CD14-positive monocyte (primary cell): ENCODE measurements around the gene NEURL4. TPM values are rescaled to one million over a fixed set of nuclear protein-coding genes. Genes with fewer than 3 reads are reported as not detected.
A peak's percentile ranks its signal among the peaks of the same experiment; 100 is the strongest.

Source experiments
- DNase-seq, 3 donors: peaks; one replicate each; pipeline ENCODE4 v3.0.0-alpha.2; 2011 to 2022
- H2AFZ ChIP-seq: 2 replicates; pipeline ENCODE4 v1.6.0; 2012; ENCODE audit warnings: mild to moderate bottlenecking, low read depth, low read length, inconsistent platforms; ENCODE audit not compliant: insufficient read depth, poor library complexity, severe bottlenecking
- H3K27ac ChIP-seq, 2 donors: 1 replicate in 1 of 2; 2 replicates in 1 of 2; pipeline ENCODE4 v1.5.1; 2012 to 2013; ENCODE audit warnings: low read length in 2 of 2, control low read depth in 1 of 2, inconsistent platforms in 1 of 2, low read depth in 1 of 2, mild to moderate bottlenecking in 1 of 2
- H3K27me3 ChIP-seq, 2 donors: one replicate each; pipeline versions ENCODE4 v1.6.0 to v1.6.1; 2011 to 2013; ENCODE audit warnings: low read length in 2 of 2; ENCODE audit not compliant: control insufficient read depth in 2 of 2, insufficient read depth in 2 of 2
- H3K36me3 ChIP-seq, 2 donors: replicated peaks in 1 of 2; 1 replicate in 1 of 2; 2 replicates in 1 of 2; pipeline versions ENCODE4 v1.5.1 to v1.6.1; 2012 to 2013; ENCODE audit warnings: low read length in 2 of 2, control low read depth in 1 of 2, inconsistent platforms in 1 of 2, mild to moderate bottlenecking in 1 of 2; ENCODE audit not compliant: insufficient read depth in 2 of 2, control insufficient read depth in 1 of 2
- H3K4me1 ChIP-seq, 2 donors: 1 replicate in 1 of 2; 2 replicates in 1 of 2; pipeline versions ENCODE4 v1.5.1 to v1.6.1; 2012 to 2013; ENCODE audit warnings: low read length in 2 of 2, control low read depth in 1 of 2, inconsistent platforms in 1 of 2, mild to moderate bottlenecking in 1 of 2, moderate library complexity in 1 of 2; ENCODE audit not compliant: insufficient read depth in 2 of 2, control insufficient read depth in 1 of 2
- H3K4me2 ChIP-seq: replicated peaks from 2 replicates; pipeline ENCODE3; 2012; ENCODE audit warnings: low read length, moderate library complexity, mild to moderate bottlenecking; ENCODE audit not compliant: poor library complexity, severe bottlenecking; ENCODE audit errors: extremely low read depth
- H3K4me3 ChIP-seq, 3 experiments: fragments of 200-600 bp in 1 of 3; sonication (generic) in 1 of 3; replicated peaks in 1 of 3; 1 replicate in 2 of 3; 2 replicates in 1 of 3; pipeline ENCODE4 v1.5.1; 2011 to 2013; ENCODE audit warnings: low read length in 3 of 3, mild to moderate bottlenecking in 3 of 3, control low read depth in 2 of 3, low read depth in 2 of 3, inconsistent platforms in 1 of 3, moderate library complexity in 1 of 3
- H3K79me2 ChIP-seq: 2 replicates; pipeline ENCODE4 v1.6.0; 2012; ENCODE audit warnings: mild to moderate bottlenecking, control low read depth, inconsistent platforms, low read length, moderate library complexity; ENCODE audit not compliant: insufficient read depth
- H3K9ac ChIP-seq: 2 replicates; pipeline ENCODE4 v1.6.0; 2017; ENCODE audit warnings: low read length, mild to moderate bottlenecking; ENCODE audit not compliant: insufficient read depth, poor library complexity, severe bottlenecking
- H3K9me3 ChIP-seq, 2 donors: replicated peaks in 1 of 2; 1 replicate in 1 of 2; 2 replicates in 1 of 2; pipeline versions ENCODE4 v1.5.1 to v1.6.1; 2012 to 2013; ENCODE audit warnings: low read length in 2 of 2, control low read depth in 1 of 2; ENCODE audit not compliant: control insufficient read depth in 1 of 2, insufficient read depth in 1 of 2
- H4K20me1 ChIP-seq: 2 replicates; pipeline ENCODE4 v1.6.0; 2012; ENCODE audit warnings: mild to moderate bottlenecking, low read length, control low read depth, moderate library complexity; ENCODE audit not compliant: insufficient read depth
- H3K27ac Mint-ChIP-seq, 7 donors: one replicate each; pipeline ENCODE4 v1.8.0; 2020; ENCODE audit warnings: mild to moderate bottlenecking in 7 of 7, mixed read lengths in 7 of 7, moderate library complexity in 6 of 7, inconsistent platforms in 2 of 7
- H3K27me3 Mint-ChIP-seq, 3 donors: one replicate each; pipeline ENCODE4 v1.8.0; 2021 to 2022; ENCODE audit warnings: low read depth in 3 of 3, mild to moderate bottlenecking in 3 of 3, mixed read lengths in 3 of 3, moderate library complexity in 3 of 3, inconsistent platforms in 1 of 3
- H3K36me3 Mint-ChIP-seq, 2 donors: one replicate each; pipeline ENCODE4 v1.8.0; 2020; ENCODE audit warnings: mixed read lengths in 2 of 2, inconsistent platforms in 1 of 2, mild to moderate bottlenecking in 1 of 2
- H3K4me1 Mint-ChIP-seq: one replicate; pipeline ENCODE4 v1.8.0; 2020; ENCODE audit warnings: mild to moderate bottlenecking, mixed read lengths
- H3K4me3 Mint-ChIP-seq, 2 donors: one replicate each; pipeline ENCODE4 v1.8.0; 2020; ENCODE audit warnings: mild to moderate bottlenecking in 2 of 2, mixed read lengths in 2 of 2, moderate library complexity in 1 of 2
- H3K9me3 Mint-ChIP-seq, 7 donors: one replicate each; pipeline ENCODE4 v1.8.0; 2020 to 2022; ENCODE audit warnings: mixed read lengths in 7 of 7, mild to moderate bottlenecking in 6 of 7, moderate library complexity in 6 of 7, inconsistent platforms in 2 of 7
- WGBS: methylation state at CpG from one replicate; pipeline ENCODE4 v1.1.5; 2013; ENCODE audit warnings: missing lambda C conversion rate; ENCODE audit not compliant: insufficient coverage; 5-methylcytosine and 5-hydroxymethylcytosine counted together
- intact Hi-C, 2 donors: fragments of 100-400 bp; cut with micrococcal nuclease; formaldehyde crosslinking; loops; one replicate each; pipeline versions ENCODE4 v1.15.0 to v1.15.1; 2023
- polyA plus RNA-seq, 3 donors: library from polyadenylated mRNA; depleted of rRNA in 1 of 3; unstranded in 2 of 3; stranded (reverse) in 1 of 3; fragments of 300-500 nt in 2 of 3; fragments of >200 nt in 1 of 3; fragmentation: Illumina TruSeq in 2 of 3; gene quantifications; 1 replicate in 2 of 3; 2 replicates in 1 of 3; pipeline ENCODE4 v1.2.3, GENCODE V29; 2012 to 2021
- TF ChIP-seq, protein P1 (sequence below): fragments of 200-600 bp; IDR thresholded peaks from one replicate; pipeline ENCODE4 v1.8.0; 2022; ENCODE audit warnings: antibody characterized with exemption, mild to moderate bottlenecking

Gene NEURL4
- polyA plus RNA-seq, 3 donors, result 0.35 to 42.6 (median 0.44) TPM

DNA sequence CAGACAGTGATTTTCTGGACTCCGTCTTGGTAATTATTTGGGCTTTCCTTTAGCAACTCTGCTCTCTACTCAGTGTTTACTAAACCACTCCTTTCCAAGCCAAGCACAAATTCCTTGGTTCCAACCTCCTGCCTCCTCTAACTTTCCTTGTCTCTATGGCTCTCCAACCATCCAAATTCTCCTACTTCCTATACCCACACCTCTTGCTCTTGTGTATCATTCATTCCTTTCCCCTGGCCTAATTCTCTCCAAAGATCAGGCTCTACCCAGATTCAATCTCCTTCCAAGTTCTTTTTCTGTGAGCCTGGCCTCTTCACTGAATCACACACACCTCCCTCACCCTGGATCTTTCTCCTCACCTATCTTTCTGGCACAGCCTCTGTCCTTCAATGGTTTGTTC lies 1.1 kb downstream of the NEURL4 start:
- no peak for DNase-seq
- Mint-ChIP-seq H3K36me3 (peaks cover 25 to 41% of the 10 kb centered on the region in 2 donors), H3K27ac (peak overlapping the region in 4 of 7 donors; percentile 0 to 99 (median 81)), H3K9me3 (no peaks in the 10 kb centered on the region), H3K4me3 (peak overlapping the region; percentile 20 to 32), H3K4me1 (peaks cover 34% of the 10 kb centered on the region), H3K27me3 (peaks cover 0 to 6% (median 0%) of the 10 kb centered on the region in 3 donors)
- Histone ChIP-seq H2AFZ (no peak overlapping the region), H3K9me3 (no peaks in the 10 kb centered on the region), H3K36me3 (peaks cover 29 to 38% of the 10 kb centered on the region in 2 donors), H3K9ac (no peak overlapping the region), H4K20me1 (peaks cover 7% of the 10 kb centered on the region), H3K4me1 (peaks cover 34 to 39% of the 10 kb centered on the region in 2 donors), H3K27ac (no peak overlapping the region), H3K27me3 (no peaks in the 10 kb centered on the region), H3K4me2 (peak overlapping the region; percentile 99), H3K4me3 (peak overlapping the region in 1 of 3 experiments; percentile 80), H3K79me2 (peaks cover 18% of the 10 kb centered on the region)
- 100% methylated on average over 1 of the region's 1 CpG for WGBS
- intact Hi-C loops, result loop anchor here in 1 of 2 donors (2.0 to 10.0 kb wide), 3 partner anchors 19 to 247 kb away; partner anchors contain the start of gene CD68
- TF ChIP-seq, protein P1, sequence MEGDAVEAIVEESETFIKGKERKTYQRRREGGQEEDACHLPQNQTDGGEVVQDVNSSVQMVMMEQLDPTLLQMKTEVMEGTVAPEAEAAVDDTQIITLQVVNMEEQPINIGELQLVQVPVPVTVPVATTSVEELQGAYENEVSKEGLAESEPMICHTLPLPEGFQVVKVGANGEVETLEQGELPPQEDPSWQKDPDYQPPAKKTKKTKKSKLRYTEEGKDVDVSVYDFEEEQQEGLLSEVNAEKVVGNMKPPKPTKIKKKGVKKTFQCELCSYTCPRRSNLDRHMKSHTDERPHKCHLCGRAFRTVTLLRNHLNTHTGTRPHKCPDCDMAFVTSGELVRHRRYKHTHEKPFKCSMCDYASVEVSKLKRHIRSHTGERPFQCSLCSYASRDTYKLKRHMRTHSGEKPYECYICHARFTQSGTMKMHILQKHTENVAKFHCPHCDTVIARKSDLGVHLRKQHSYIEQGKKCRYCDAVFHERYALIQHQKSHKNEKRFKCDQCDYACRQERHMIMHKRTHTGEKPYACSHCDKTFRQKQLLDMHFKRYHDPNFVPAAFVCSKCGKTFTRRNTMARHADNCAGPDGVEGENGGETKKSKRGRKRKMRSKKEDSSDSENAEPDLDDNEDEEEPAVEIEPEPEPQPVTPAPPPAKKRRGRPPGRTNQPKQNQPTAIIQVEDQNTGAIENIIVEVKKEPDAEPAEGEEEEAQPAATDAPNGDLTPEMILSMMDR, result no peak

DNA sequence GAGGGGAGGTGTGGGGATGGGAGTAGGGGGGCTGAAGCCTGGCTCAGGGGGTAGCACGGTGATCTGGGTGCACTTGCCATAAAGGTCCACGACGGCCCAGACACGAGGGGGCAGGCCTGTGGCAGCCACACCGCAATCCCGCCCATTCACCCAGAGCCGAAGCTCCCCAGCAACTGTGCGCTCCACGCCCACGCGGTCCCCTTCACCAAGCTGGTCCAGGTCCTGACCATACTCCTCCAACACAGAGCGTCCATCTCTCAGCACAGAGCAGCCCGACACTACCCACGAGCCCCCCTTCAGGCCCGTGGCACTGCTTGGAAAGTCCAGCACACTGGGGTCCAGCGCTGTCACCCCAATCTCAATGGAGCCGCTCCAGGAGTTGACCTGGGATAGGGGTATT lies 1.6 kb downstream of the NEURL4 start:
- TF ChIP-seq, protein P1, result no peak
- peak overlapping the region in 1 of 2 donors; percentile 53 for H3K4me3 Mint-ChIP-seq
- no peaks in the 10 kb centered on the region for H3K27me3 ChIP-seq
- H3K27ac ChIP-seq, result no peak overlapping the region
- H3K4me1 ChIP-seq, result peaks cover 31 to 36% of the 10 kb centered on the region in 2 donors
- no peaks in the 10 kb centered on the region for H3K9me3 Mint-ChIP-seq
- DNase-seq, result no peak
- H3K4me2 ChIP-seq, result no peak overlapping the region
- H4K20me1 ChIP-seq, result peaks cover 7% of the 10 kb centered on the region
- peaks cover 0 to 3% (median 0%) of the 10 kb centered on the region in 3 donors for H3K27me3 Mint-ChIP-seq
- no peak overlapping the region for H3K27ac Mint-ChIP-seq
- H3K4me1 Mint-ChIP-seq, result peaks cover 29% of the 10 kb centered on the region
- no peak overlapping the region for H3K9ac ChIP-seq
- 96% methylated on average over 11 of the region's 17 CpGs for WGBS
- intact Hi-C loops, result loop anchor here in 1 of 2 donors (10.0 kb wide), 1 partner anchor 247 kb away; the partner anchor contains the start of gene CD68
- no peak overlapping the region for H3K4me3 ChIP-seq
- peaks cover 30 to 46% of the 10 kb centered on the region in 2 donors for H3K36me3 Mint-ChIP-seq
- no peaks in the 10 kb centered on the region for H3K9me3 ChIP-seq
- H3K36me3 ChIP-seq, result peaks cover 35 to 43% of the 10 kb centered on the region in 2 donors
- H3K79me2 ChIP-seq, result peaks cover 18% of the 10 kb centered on the region
- no peak overlapping the region for H2AFZ ChIP-seq
